ENCODE measurements around the gene UQCR11. TPM values are rescaled to one million over a fixed set of nuclear protein-coding genes. Genes with fewer than 3 reads are reported as not detected.

The UQCR11 gene
- polyA plus RNA-seq, 3 donors: 55.6 to 731 (median 659) TPM

DNA sequence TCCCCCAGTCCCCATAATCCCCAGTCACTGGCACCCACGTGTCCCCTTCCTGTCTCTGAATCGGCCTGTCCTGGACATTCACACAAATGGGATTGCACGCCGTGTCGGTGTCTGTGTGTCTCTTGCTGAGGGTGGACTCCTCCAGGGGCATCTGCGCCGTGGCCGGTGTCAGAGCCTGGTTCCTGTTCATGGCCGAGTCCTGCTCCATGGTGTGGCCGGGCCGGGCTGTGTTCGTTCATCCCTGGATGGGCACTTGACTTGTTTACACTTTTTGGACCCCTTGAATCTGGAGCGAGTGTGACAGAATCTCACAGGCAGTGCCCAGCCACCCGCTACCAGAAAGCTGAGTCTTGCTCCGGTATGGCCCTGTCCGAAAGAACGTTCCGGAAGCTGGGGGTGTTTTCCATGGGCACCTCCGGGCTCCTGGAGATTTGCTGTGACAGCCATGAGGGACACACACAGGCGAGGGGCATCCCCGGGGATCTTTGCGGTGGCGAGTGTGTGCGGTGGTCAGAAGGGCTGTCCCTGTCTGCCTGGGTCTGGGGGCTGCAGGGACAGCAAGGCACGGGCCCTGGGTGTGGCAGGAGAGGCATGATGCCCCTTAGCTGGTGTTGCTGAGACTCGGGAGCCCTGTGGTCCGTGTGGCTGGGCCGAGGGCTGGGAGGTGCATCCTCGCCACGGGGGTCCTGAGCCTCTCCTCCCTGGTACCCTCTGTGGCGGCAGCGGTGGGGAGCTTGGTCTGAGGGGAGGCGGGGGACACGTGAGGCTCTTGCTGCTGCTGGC, 30.7 kb downstream of the UQCR11 start:
- 96% methylated on average over 31 of the region's 34 CpGs for WGBS (ENCODE audit: insufficient coverage)
- DNase-seq: no peak
- Histone ChIP-seq H3K4me1 (ENCODE audit: control insufficient read depth in 1 of 2, insufficient read depth in 2 of 2, low read length in 2 of 2) (no peaks in the 10 kb centered on the region), H4K20me1 (ENCODE audit: insufficient read depth, low read length) (no peaks in the 10 kb centered on the region), H3K36me3 (replicated peaks in 1 of 2; ENCODE audit: control insufficient read depth in 1 of 2, insufficient read depth in 2 of 2, low read length in 2 of 2) (peaks cover 26 to 28% of the 10 kb centered on the region in 2 donors), H3K79me2 (ENCODE audit: insufficient read depth, low read length) (no peaks in the 10 kb centered on the region), H2AFZ (ENCODE audit: insufficient read depth, low read depth, low read length, poor library complexity, severe bottlenecking) (no peak overlapping the region), H3K9ac (ENCODE audit: insufficient read depth, low read length, poor library complexity, severe bottlenecking) (no peak overlapping the region), H3K4me2 (replicated peaks; ENCODE audit: extremely low read depth, low read length, poor library complexity, severe bottlenecking) (no peak overlapping the region), H3K9me3 (replicated peaks in 1 of 2; ENCODE audit: control insufficient read depth in 1 of 2, insufficient read depth in 1 of 2, low read length in 2 of 2) (no peaks in the 10 kb centered on the region), H3K27ac (ENCODE audit: low read depth in 1 of 2, low read length in 2 of 2) (no peak overlapping the region), H3K27me3 (ENCODE audit: control insufficient read depth in 2 of 2, insufficient read depth in 2 of 2, low read length in 2 of 2) (peaks cover 0 to 5% of the 10 kb centered on the region in 2 donors), H3K4me3 (replicated peaks in 1 of 3; ENCODE audit: low read depth in 2 of 3, low read length in 3 of 3) (no peak overlapping the region)
- Mint-ChIP-seq H3K36me3 (peaks cover 14 to 25% of the 10 kb centered on the region in 2 donors), H3K4me1 (peaks cover 2% of the 10 kb centered on the region), H3K9me3 (peaks cover 0 to 5% (median 0%) of the 10 kb centered on the region in 7 donors), H3K27ac (no peak overlapping the region), H3K4me3 (no peak overlapping the region), H3K27me3 (ENCODE audit: low read depth in 3 of 3) (peaks cover 14 to 25% (median 16%) of the 10 kb centered on the region in 3 donors)
- TF ChIP-seq, protein P1, sequence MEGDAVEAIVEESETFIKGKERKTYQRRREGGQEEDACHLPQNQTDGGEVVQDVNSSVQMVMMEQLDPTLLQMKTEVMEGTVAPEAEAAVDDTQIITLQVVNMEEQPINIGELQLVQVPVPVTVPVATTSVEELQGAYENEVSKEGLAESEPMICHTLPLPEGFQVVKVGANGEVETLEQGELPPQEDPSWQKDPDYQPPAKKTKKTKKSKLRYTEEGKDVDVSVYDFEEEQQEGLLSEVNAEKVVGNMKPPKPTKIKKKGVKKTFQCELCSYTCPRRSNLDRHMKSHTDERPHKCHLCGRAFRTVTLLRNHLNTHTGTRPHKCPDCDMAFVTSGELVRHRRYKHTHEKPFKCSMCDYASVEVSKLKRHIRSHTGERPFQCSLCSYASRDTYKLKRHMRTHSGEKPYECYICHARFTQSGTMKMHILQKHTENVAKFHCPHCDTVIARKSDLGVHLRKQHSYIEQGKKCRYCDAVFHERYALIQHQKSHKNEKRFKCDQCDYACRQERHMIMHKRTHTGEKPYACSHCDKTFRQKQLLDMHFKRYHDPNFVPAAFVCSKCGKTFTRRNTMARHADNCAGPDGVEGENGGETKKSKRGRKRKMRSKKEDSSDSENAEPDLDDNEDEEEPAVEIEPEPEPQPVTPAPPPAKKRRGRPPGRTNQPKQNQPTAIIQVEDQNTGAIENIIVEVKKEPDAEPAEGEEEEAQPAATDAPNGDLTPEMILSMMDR (IDR thresholded peaks at IDR 0.05): no peak
- intact Hi-C loops (cut with micrococcal nuclease): no loop called here

DNA sequence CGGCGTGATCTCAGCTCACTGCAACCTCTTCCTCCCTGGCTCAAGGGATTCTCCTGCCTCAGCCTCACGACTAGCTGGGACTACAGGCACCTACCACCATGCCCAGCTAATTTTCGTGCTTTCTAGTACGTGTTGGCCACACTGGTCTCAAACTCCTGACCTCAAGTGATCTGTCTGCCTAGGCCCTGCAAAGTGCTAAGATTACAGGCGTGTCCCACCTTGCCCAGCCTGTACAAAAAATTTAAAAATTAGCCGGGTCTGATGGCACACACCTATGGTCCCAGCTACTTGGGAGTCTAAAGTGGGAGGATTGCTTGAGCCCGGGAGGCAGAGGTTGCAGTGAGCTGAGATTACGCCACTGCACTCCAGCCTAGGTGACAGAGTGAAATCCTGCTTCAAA, 32.5 kb downstream of the UQCR11 start:
- Mint-ChIP-seq H3K36me3 (peaks cover 7 to 10% of the 10 kb centered on the region in 2 donors), H3K9me3 (peaks cover 0 to 3% (median 0%) of the 10 kb centered on the region in 7 donors), H3K27me3 (ENCODE audit: low read depth in 3 of 3) (peaks cover 13 to 37% (median 18%) of the 10 kb centered on the region in 3 donors), H3K27ac (no peak overlapping the region), H3K4me1 (peaks cover 2% of the 10 kb centered on the region), H3K4me3 (no peak overlapping the region)
- no peak overlapping the region for H3K4me2 ChIP-seq (replicated peaks; ENCODE audit: extremely low read depth, low read length, poor library complexity, severe bottlenecking)
- no peak for DNase-seq
- H3K27me3 ChIP-seq (ENCODE audit: control insufficient read depth in 2 of 2, insufficient read depth in 2 of 2, low read length in 2 of 2): peaks cover 0 to 13% of the 10 kb centered on the region in 2 donors
- 89% methylated on average over 9 of the region's 9 CpGs for WGBS (ENCODE audit: insufficient coverage)
- no peaks in the 10 kb centered on the region for H3K9me3 ChIP-seq (replicated peaks in 1 of 2; ENCODE audit: control insufficient read depth in 1 of 2, insufficient read depth in 1 of 2, low read length in 2 of 2)
- no peak overlapping the region for H3K4me3 ChIP-seq (replicated peaks in 1 of 3; ENCODE audit: low read depth in 2 of 3, low read length in 3 of 3)
- TF ChIP-seq, protein P1 (IDR thresholded peaks at IDR 0.05): no peak
- peaks cover 4 to 6% of the 10 kb centered on the region in 2 donors for H3K4me1 ChIP-seq (ENCODE audit: control insufficient read depth in 1 of 2, insufficient read depth in 2 of 2, low read length in 2 of 2)
- H3K9ac ChIP-seq (ENCODE audit: insufficient read depth, low read length, poor library complexity, severe bottlenecking): no peak overlapping the region
- H4K20me1 ChIP-seq (ENCODE audit: insufficient read depth, low read length): no peaks in the 10 kb centered on the region
- H3K27ac ChIP-seq (ENCODE audit: low read depth in 1 of 2, low read length in 2 of 2): no peak overlapping the region
- no peak overlapping the region for H2AFZ ChIP-seq (ENCODE audit: insufficient read depth, low read depth, low read length, poor library complexity, severe bottlenecking)
- intact Hi-C loops (cut with micrococcal nuclease): no loop called here
- H3K36me3 ChIP-seq (replicated peaks in 1 of 2; ENCODE audit: control insufficient read depth in 1 of 2, insufficient read depth in 2 of 2, low read length in 2 of 2): peaks cover 12 to 13% of the 10 kb centered on the region in 2 donors
- H3K79me2 ChIP-seq (ENCODE audit: insufficient read depth, low read length): no peaks in the 10 kb centered on the region

Data from CD14-positive monocyte (primary cell).